Esophagus muscularis mucosa (tissue), 3 donors: ENCODE results near the gene TCN1.

Source experiments
- CTCF ChIP-seq, 3 experiments: fragments of 200-600 bp in 2 of 3; fragments of 450-650 bp in 1 of 3; sonication (generic) in 2 of 3; IDR thresholded peaks; one replicate each; pipeline ENCODE4 v1.5.1; 2017 to 2019; ENCODE audit warnings: antibody characterized with exemption in 3 of 3, mild to moderate bottlenecking in 2 of 3, moderate library complexity in 1 of 3
- POLR2A ChIP-seq: fragments of 450-650 bp; IDR thresholded peaks from one replicate; pipeline ENCODE4 v1.6.1; 2017; ENCODE audit warnings: antibody characterized with exemption, moderate library complexity, mild to moderate bottlenecking, low read depth

GRCh38 chr11:59899532-59899931 lies 33.2 kb upstream of the TCN1 start:
- no peak for TF ChIP-seq CTCF (IDR thresholded peaks at IDR 0.05)
- TF ChIP-seq POLR2A, result no peak
